Uterus (tissue), 2 donors: ENCODE measurements around the gene ZNF805.
A peak's percentile ranks its signal among the peaks of the same experiment; 100 is the strongest.

Experiments
- POLR2A ChIP-seq, 2 donors: fragments of 450-650 bp; IDR thresholded peaks; one replicate each; pipeline ENCODE4 v1.6.1; 2016; ENCODE audit warnings: antibody characterized with exemption in 2 of 2, mild to moderate bottlenecking in 1 of 2, moderate library complexity in 1 of 2
- TF ChIP-seq, protein P1 (sequence below), 4 experiments: fragments of 200-600 bp in 2 of 4; fragments of 450-650 bp in 2 of 4; sonication (generic) in 2 of 4; IDR thresholded peaks; one replicate each; pipeline ENCODE4 v1.5.1; 2016 to 2019; ENCODE audit warnings: antibody characterized with exemption in 4 of 4, mild to moderate bottlenecking in 2 of 4, moderate library complexity in 1 of 4

DNA sequence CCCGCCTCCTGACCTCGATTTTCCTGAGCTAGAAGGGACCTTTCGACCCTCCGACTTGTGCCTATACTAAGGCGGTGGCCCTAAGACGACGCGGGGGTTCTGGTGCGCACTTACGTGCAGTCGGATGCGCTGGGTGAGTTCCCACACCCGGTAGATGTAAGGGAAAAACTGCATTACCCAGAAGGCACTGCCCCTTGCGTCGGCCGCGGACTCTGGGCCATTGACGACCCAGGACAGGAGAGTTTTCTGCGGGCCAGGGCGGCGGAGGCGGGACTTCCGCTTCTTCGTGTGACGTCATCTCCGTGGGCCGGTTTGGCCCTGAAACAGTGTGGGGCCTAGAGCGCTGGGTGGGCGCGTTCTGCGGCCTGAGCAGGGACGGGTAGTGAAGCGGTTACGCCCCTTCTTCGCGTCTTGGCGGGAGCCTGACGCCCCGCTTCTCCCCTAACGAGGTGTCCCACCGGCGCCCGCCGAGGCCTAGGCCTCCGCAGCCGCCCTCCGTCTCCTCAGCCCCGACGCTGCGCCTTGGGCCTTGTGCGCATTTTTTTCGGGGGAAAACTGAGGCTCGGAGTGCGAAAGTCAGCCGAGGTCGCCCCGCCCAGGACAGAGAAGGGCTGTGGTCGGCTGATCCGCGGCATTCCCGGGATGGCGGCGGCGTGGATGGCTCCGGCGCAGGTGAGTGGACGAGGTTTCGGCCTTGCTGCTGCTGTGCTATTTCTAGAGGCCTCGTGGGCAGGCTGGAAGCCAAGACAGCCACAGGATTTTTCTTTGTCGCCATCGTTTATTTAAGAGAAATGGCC lies 39.9 kb downstream of the ZNF805 start, which contains the start of gene ZNF460:
- TF ChIP-seq, protein P1, sequence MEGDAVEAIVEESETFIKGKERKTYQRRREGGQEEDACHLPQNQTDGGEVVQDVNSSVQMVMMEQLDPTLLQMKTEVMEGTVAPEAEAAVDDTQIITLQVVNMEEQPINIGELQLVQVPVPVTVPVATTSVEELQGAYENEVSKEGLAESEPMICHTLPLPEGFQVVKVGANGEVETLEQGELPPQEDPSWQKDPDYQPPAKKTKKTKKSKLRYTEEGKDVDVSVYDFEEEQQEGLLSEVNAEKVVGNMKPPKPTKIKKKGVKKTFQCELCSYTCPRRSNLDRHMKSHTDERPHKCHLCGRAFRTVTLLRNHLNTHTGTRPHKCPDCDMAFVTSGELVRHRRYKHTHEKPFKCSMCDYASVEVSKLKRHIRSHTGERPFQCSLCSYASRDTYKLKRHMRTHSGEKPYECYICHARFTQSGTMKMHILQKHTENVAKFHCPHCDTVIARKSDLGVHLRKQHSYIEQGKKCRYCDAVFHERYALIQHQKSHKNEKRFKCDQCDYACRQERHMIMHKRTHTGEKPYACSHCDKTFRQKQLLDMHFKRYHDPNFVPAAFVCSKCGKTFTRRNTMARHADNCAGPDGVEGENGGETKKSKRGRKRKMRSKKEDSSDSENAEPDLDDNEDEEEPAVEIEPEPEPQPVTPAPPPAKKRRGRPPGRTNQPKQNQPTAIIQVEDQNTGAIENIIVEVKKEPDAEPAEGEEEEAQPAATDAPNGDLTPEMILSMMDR (IDR thresholded peaks at IDR 0.05), result peak in 1 of 4 experiments; percentile 15
- TF ChIP-seq POLR2A (IDR thresholded peaks at IDR 0.05), result peak; percentile 66 to 75
